Body of pancreas (tissue), 4 donors: ENCODE results near the gene DDO.

Source experiments
- POLR2A ChIP-seq, 3 donors: fragments of 450-650 bp; IDR thresholded peaks; one replicate each; pipeline ENCODE4 v1.6.1; 2016; ENCODE audit warnings: antibody characterized with exemption in 3 of 3, mild to moderate bottlenecking in 2 of 3
- TF ChIP-seq, protein P1 (sequence below), 7 experiments: fragments of 450-650 bp in 4 of 7; fragments of 200-600 bp in 3 of 7; sonication (generic) in 3 of 7; IDR thresholded peaks; one replicate each; pipeline ENCODE4 v1.5.1; 2016 to 2019; ENCODE audit warnings: antibody characterized with exemption in 7 of 7

DNA sequence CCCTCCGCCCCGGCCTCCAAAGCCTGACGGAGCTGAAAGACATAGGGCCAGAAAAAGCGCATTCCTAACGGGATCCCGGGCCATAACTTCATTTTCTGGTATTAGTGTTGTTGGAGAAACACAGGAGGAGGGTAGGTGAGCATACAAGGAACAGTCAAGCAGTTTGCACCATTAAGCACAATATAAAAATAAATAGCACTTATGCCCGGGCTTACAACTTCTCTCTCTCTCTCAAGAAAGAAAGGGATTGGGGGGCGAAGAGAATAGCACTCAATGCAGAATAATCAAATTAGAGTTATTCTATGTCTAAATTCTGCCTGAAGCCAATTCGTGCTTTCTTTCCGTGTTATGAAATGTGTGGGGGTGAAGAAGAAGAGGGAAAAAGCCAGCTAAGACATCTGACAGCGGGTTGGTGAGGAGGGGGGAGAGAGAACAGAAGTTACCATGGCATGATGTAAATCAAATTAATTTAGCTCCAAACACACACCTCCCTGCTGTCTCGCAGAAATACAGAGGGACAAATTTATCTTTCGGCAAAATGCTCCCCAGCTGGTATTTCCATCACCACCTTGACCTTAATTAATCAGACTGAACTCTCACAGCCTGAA, 56.7 kb downstream of the DDO start:
- TF ChIP-seq, protein P1, sequence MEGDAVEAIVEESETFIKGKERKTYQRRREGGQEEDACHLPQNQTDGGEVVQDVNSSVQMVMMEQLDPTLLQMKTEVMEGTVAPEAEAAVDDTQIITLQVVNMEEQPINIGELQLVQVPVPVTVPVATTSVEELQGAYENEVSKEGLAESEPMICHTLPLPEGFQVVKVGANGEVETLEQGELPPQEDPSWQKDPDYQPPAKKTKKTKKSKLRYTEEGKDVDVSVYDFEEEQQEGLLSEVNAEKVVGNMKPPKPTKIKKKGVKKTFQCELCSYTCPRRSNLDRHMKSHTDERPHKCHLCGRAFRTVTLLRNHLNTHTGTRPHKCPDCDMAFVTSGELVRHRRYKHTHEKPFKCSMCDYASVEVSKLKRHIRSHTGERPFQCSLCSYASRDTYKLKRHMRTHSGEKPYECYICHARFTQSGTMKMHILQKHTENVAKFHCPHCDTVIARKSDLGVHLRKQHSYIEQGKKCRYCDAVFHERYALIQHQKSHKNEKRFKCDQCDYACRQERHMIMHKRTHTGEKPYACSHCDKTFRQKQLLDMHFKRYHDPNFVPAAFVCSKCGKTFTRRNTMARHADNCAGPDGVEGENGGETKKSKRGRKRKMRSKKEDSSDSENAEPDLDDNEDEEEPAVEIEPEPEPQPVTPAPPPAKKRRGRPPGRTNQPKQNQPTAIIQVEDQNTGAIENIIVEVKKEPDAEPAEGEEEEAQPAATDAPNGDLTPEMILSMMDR (IDR thresholded peaks at IDR 0.05), result no peak
- TF ChIP-seq POLR2A (IDR thresholded peaks at IDR 0.05), result no peak
